ENCODE results near the gene SLC18B1. TPM values are rescaled to one million over a fixed set of nuclear protein-coding genes. Genes with fewer than 3 reads are reported as not detected.

Gene SLC18B1
- total and polyA plus RNA-seq, 2 of the 13 experiments (the other 11 are each of a cell fraction or from before 2014, with no cell fraction given), result 11.4 to 13.8 TPM

DNA sequence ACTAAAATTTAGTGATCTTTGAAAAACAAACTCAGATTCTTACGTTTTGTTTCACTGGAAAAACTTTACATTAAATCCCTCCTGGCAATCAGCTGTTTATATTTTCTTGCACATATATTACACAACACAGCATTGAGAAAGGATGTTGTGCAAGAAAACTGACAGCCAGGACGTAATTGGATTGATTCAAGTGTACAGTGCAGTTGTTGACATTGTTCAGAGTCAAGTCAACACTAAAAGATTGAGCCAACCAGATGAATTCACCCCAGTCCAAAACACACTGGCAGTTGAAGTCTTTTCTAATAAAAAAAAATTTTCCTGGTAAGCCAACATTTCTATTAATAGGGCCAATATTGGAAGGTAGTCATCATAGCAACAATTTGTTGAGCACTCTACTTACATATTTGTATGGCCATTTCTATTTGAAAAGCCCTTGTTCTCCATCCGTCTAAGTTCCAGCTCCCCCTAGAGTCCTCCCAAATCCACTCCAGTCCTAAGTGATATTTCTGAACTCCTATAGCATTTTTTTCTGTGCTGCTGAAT, 63.7 kb downstream of the SLC18B1 start (continued):
- TF ChIP-seq ATF1 (CRISPR knock-in tag; IDR thresholded peaks at IDR 0.05) (peak; percentile 68; the same call in 1 of the 2 replicates), TSC22D2 (CRISPR knock-in tag; IDR thresholded peaks at IDR 0.05; ENCODE audit: borderline replicate concordance) (0 out of 2 replicates have a peak, but pooled peaks have one; percentile 60), MIER2 (CRISPR knock-in tag; IDR thresholded peaks at IDR 0.05) (peak; percentile 76; the same call in 1 of the 2 replicates), ZBTB38 (CRISPR knock-in tag; IDR thresholded peaks at IDR 0.05) (no peak), SOX6 (IDR thresholded peaks at IDR 0.05) (no peak), SOX6 (CRISPR knock-in tag; IDR thresholded peaks at IDR 0.05) (peak; percentile 95), IKZF1 (IDR thresholded peaks at IDR 0.05) (no peak), ZNF629 (CRISPR knock-in tag; conservative IDR thresholded peaks at IDR 0.05) (no peak), ZNF180 (CRISPR knock-in tag; IDR thresholded peaks at IDR 0.05; ENCODE audit: borderline replicate concordance, low read depth) (no peak), ATF7-NPFF (CRISPR knock-in tag; IDR thresholded peaks at IDR 0.05; ENCODE audit: low read depth) (no peak), ZBTB21 (CRISPR knock-in tag; IDR thresholded peaks at IDR 0.05) (0 out of 2 replicates have a peak, but pooled peaks have one; percentile 64), REPIN1 (CRISPR knock-in tag; IDR thresholded peaks at IDR 0.05; ENCODE audit: borderline replicate concordance, low read depth) (peak; percentile 67), ZNF646 (CRISPR knock-in tag; IDR thresholded peaks at IDR 0.05) (peak; percentile 63; the same call in 1 of the 2 replicates), SP140L (CRISPR knock-in tag; IDR thresholded peaks at IDR 0.05; ENCODE audit: borderline replicate concordance) (peak; percentile 95; the same call in 1 of the 2 replicates)
- TF ChIP-seq, protein P1, sequence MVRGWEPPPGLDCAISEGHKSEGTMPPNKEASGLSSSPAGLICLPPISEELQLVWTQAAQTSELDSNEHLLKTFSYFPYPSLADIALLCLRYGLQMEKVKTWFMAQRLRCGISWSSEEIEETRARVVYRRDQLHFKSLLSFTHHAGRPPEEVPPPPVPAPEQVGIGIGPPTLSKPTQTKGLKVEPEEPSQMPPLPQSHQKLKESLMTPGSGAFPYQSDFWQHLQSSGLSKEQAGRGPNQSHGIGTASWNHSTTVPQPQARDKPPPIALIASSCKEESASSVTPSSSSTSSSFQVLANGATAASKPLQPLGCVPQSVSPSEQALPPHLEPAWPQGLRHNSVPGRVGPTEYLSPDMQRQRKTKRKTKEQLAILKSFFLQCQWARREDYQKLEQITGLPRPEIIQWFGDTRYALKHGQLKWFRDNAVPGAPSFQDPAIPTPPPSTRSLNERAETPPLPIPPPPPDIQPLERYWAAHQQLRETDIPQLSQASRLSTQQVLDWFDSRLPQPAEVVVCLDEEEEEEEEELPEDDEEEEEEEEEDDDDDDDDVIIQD (CRISPR knock-in tag; IDR thresholded peaks at IDR 0.05; ENCODE audit: low read depth), result peak; percentile 95
- TF ChIP-seq, protein P2, sequence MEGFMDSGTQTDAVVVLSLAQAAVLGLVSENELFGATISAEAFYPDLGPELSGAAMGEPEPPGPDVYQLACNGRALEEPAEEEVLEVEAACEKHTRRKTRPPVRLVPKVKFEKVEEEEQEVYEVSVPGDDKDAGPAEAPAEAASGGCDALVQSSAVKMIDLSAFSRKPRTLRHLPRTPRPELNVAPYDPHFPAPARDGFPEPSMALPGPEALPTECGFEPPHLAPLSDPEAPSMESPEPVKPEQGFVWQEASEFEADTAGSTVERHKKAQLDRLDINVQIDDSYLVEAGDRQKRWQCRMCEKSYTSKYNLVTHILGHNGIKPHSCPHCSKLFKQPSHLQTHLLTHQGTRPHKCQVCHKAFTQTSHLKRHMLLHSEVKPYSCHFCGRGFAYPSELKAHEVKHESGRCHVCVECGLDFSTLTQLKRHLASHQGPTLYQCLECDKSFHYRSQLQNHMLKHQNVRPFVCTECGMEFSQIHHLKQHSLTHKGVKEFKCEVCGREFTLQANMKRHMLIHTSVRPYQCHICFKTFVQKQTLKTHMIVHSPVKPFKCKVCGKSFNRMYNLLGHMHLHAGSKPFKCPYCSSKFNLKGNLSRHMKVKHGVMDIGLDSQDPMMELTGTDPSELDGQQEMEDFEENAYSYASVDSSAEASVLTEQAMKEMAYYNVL (CRISPR knock-in tag; IDR thresholded peaks at IDR 0.05; ENCODE audit: borderline replicate concordance), result 0 out of 2 replicates have a peak, but pooled peaks have one; percentile 40
- TF ChIP-seq, protein P3, sequence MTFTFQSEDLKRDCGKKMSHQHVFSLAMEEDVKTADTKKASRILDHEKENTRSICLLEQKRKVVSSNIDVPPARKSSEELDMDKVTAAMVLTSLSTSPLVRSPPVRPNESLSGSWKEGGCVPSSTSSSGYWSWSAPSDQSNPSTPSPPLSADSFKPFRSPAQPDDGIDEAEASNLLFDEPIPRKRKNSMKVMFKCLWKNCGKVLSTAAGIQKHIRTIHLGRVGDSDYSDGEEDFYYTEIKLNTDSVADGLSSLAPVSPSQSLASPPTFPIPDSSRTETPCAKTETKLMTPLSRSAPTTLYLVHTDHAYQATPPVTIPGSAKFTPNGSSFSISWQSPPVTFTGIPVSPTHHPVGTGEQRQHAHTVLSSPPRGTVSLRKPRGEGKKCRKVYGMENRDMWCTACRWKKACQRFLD (CRISPR knock-in tag; IDR thresholded peaks at IDR 0.05; ENCODE audit: borderline replicate concordance), result no peak

Measured in HepG2 (cell line).